K562 (cell line): ENCODE measurements around the gene IGF2BP3. TPM values are rescaled to one million over a fixed set of nuclear protein-coding genes. Genes with fewer than 3 reads are reported as not detected.

Source experiments
- CHCHD3 ChIP-seq: fragments of 250-450 bp; sonication (Bioruptor Pico); IDR thresholded peaks from 2 replicates; pipeline ENCODE4 v2.1.2; 2022; ENCODE audit warnings: mild to moderate bottlenecking
- CHD1 ChIP-seq: fragments of 200-600 bp; sonication (generic); IDR thresholded peaks from one replicate; pipeline ENCODE4 v1.6.1; 2012; ENCODE audit warnings: mild to moderate bottlenecking, moderate library complexity, low read length, inconsistent platforms
- ETV5 ChIP-seq: sonication (generic); formaldehyde crosslinking; IDR thresholded peaks from 2 replicates; pipeline ENCODE4 v1.4.0; 2020; ENCODE audit warnings: low read depth, mild to moderate bottlenecking, missing genetic modification reagents
- FOXM1 ChIP-seq, 2 experiments: fragments of 450-650 bp in 1 of 2; sonication (generic) in 1 of 2; formaldehyde crosslinking in 1 of 2; IDR thresholded peaks; 2 replicates each; pipeline versions ENCODE4 v1.6.1 to v1.9.0; 2017 to 2022; ENCODE audit warnings: low read depth in 2 of 2, mild to moderate bottlenecking in 2 of 2, missing genetic modification reagents in 1 of 2, moderate library complexity in 1 of 2
- FOXP1 ChIP-seq: sonication (generic); formaldehyde crosslinking; IDR thresholded peaks from 2 replicates; pipeline ENCODE4 v1.8.0; 2022; ENCODE audit warnings: mild to moderate bottlenecking, missing genetic modification reagents
- HDAC1 ChIP-seq, 2 experiments: fragments of 450-650 bp; IDR thresholded peaks; 2 replicates each; pipeline ENCODE4 v1.6.1; 2016 to 2017; ENCODE audit warnings: inconsistent platforms in 1 of 2, mild to moderate bottlenecking in 1 of 2, moderate library complexity in 1 of 2
- HDAC8 ChIP-seq: fragments of 450-650 bp; IDR thresholded peaks from 2 replicates; pipeline ENCODE4 v1.6.1; 2016; ENCODE audit warnings: mild to moderate bottlenecking, missing genetic modification characterization, moderate library complexity, missing compliant biosample characterization
- HDGF ChIP-seq: fragments of 450-650 bp; IDR thresholded peaks from 2 replicates; pipeline ENCODE4 v1.6.1; 2016
- IFI16 ChIP-seq: fragments of 250-450 bp; sonication (Bioruptor Pico); IDR thresholded peaks from 2 replicates; pipeline ENCODE4 v2.1.2; 2022; ENCODE audit warnings: mild to moderate bottlenecking, inconsistent platforms
- MIER1 ChIP-seq: fragments of 450-650 bp; IDR thresholded peaks from 2 replicates; pipeline ENCODE4 v1.6.1; 2016; ENCODE audit warnings: antibody characterized with exemption, mild to moderate bottlenecking, low read depth
- MTA2 ChIP-seq: fragments of 450-650 bp; IDR thresholded peaks from 2 replicates; pipeline ENCODE4 v1.6.1; 2016; ENCODE audit warnings: low read depth
- NFATC3 ChIP-seq: fragments of 450-650 bp; IDR thresholded peaks from 2 replicates; pipeline ENCODE4 v1.6.1; 2017; ENCODE audit warnings: mild to moderate bottlenecking
- NFE2L1 ChIP-seq: fragments of 450-650 bp; IDR thresholded peaks from 2 replicates; pipeline ENCODE4 v1.6.1; 2016; ENCODE audit warnings: missing genetic modification characterization, low read depth, mild to moderate bottlenecking, missing compliant biosample characterization, moderate library complexity, borderline replicate concordance
- PHTF2 ChIP-seq: fragments of 250-450 bp; sonication (Bioruptor Pico); IDR thresholded peaks from 2 replicates; pipeline ENCODE4 v1.5.0; 2021; ENCODE audit warnings: mild to moderate bottlenecking
- POLR2A ChIP-seq: fragments of 450-650 bp; conservative IDR thresholded peaks from 2 replicates; pipeline ENCODE4 v1.6.1; 2016
- RFX5 ChIP-seq: IDR thresholded peaks from 2 replicates; pipeline ENCODE4 v1.6.1; 2011; ENCODE audit warnings: low read depth, mild to moderate bottlenecking, improper control_type of control experiment, low read length
- SMAD2 ChIP-seq: fragments of 150-350 bp; IDR thresholded peaks from 2 replicates; pipeline ENCODE4 v1.6.1; 2014; ENCODE audit warnings: low read depth, mild to moderate bottlenecking, low read length
- SREBF2 ChIP-seq: sonication (generic); formaldehyde crosslinking; IDR thresholded peaks from 2 replicates; pipeline ENCODE4 v1.4.0; 2020; ENCODE audit warnings: mild to moderate bottlenecking, missing genetic modification reagents
- STAT5B ChIP-seq: fragments of 250-450 bp; sonication (Bioruptor Pico); IDR thresholded peaks from 2 replicates; pipeline ENCODE4 v1.8.0; 2021; ENCODE audit warnings: mild to moderate bottlenecking, inconsistent platforms
- ZNF184 ChIP-seq: sonication (generic); formaldehyde crosslinking; IDR thresholded peaks from 2 replicates; pipeline ENCODE4 v1.5.0; 2020; ENCODE audit warnings: missing genetic modification reagents
- ZNF444 ChIP-seq: fragments of 250-450 bp; sonication (Bioruptor Pico); IDR thresholded peaks from 2 replicates; pipeline ENCODE4 v1.4.0; 2020; ENCODE audit warnings: mild to moderate bottlenecking, moderate library complexity
- ZNF445 ChIP-seq: fragments of 250-450 bp; sonication (Bioruptor Pico); IDR thresholded peaks from 2 replicates; pipeline ENCODE4 v1.4.0; 2020; ENCODE audit warnings: low read depth, mild to moderate bottlenecking, moderate library complexity
- ZNF76 ChIP-seq: fragments of 250-450 bp; sonication (Bioruptor Pico); IDR thresholded peaks from 2 replicates; pipeline ENCODE4 v1.4.0; 2020; ENCODE audit warnings: mild to moderate bottlenecking, moderate library complexity, borderline replicate concordance
- polyA plus RNA-seq, 8 experiments: library from polyadenylated mRNA; depleted of rRNA in 4 of 8; stranded (reverse) in 5 of 8; unstranded in 3 of 8; fragments of >200 nt; fragmentation: Nextera tagmentation in 2 of 8; fragmentation: Illumina TruSeq in 1 of 8; extraction: Ambion mirVana in 2 of 8; extraction: Trizol in 1 of 8; gene quantifications; 2 replicates each; pipeline versions ENCODE4 v1.2.1 to v1.2.3, GENCODE V29; 2011 to 2014; ENCODE audit warnings: inconsistent platforms in 1 of 8, missing spikeins in 1 of 8
- total RNA-seq, 7 experiments: library from RNA; depleted of rRNA in 6 of 7; stranded (reverse); fragments of >200 nt in 6 of 7; fragmentation: Illumina TruSeq in 2 of 7; extraction: Trizol in 2 of 7; gene quantifications; 2 replicates each; pipeline versions ENCODE4 v1.2.1 to v1.2.3, GENCODE V29; 2011 to 2021; ENCODE audit warnings: low replicate concordance in 1 of 7
- TF ChIP-seq, protein P1 (sequence below): IDR thresholded peaks from 2 replicates; pipeline ENCODE4 v1.6.1; 2014; ENCODE audit warnings: antibody characterized with exemption
- TF ChIP-seq, protein P2 (sequence below): fragments of 450-650 bp; formaldehyde crosslinking; IDR thresholded peaks from 2 replicates; pipeline ENCODE4 v1.4.0; 2020; ENCODE audit warnings: mild to moderate bottlenecking
- TF ChIP-seq, protein P3 (sequence below), 2 experiments: fragments of 450-650 bp; IDR thresholded peaks; 2 replicates each; pipeline ENCODE4 v1.6.1; 2016
- TF ChIP-seq, protein P4 (sequence below): sonication (generic); formaldehyde crosslinking; IDR thresholded peaks from 2 replicates; pipeline ENCODE4 v1.5.0; 2020; ENCODE audit warnings: missing genetic modification reagents

IGF2BP3 gene
- total and polyA plus RNA-seq, 9 of the 15 experiments (the other 6 are each of a cell fraction or from before 2014, with no cell fraction given): 8.4 to 88.1 (median 61.2) TPM

DNA sequence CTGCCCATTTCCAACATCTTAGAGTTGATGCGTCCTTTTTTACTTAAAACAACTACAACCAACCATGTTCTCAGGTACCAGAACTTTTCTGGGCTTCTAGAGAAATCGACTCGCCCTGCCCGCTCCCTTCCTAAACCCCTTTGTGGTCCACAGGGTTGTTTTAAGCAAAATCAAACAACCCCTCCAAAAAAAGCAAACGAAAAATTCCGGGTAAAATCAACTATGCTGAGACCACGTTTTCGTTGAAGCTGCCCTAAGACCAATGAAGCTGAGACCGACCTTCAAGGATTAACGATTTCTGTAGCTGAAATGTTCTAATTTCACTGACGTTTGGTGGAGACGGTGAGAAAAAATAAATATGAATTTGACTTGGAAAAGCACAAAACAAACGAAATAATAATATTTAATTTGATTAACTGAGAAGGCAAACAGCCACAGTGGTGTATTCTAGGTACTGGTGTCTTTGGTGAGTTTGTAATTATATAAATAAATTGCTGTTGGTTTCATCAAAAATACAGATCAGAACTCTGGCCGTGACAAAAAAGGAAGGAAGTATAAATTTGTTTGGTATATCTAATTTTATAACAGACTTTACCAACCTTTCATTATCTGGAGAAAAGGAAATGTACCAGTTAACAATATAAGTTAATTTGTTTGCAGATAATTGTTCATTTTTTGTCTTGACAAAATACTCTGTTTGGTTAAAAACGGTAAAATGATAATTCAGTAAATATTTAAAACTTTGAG, 4.7 kb upstream of the IGF2BP3 start (continued):
- TF ChIP-seq ZNF444 (CRISPR knock-in tag) (no peak), SMAD2 (no peak), POLR2A (no peak; the same call in none of the 2 replicates), MIER1 (no peak), CHD1 (peak; percentile 28), STAT5B (no peak), SREBF2 (no peak), FOXP1 (no peak), FOXM1 (IDR thresholded peaks at IDR 0.05; ENCODE audit: low read depth) (no peak), FOXM1 (CRISPR knock-in tag; IDR thresholded peaks at IDR 0.05; ENCODE audit: low read depth) (no peak), HDAC8 (tag) (no peak), ZNF76 (CRISPR knock-in tag) (no peak), ZNF184 (CRISPR knock-in tag) (no peak), ZNF445 (CRISPR knock-in tag) (no peak), MTA2 (no peak), HDGF (no peak), CHCHD3 (CRISPR knock-in tag) (no peak), NFE2L1 (no peak), IFI16 (CRISPR knock-in tag) (no peak), HDAC1 (IDR thresholded peaks at IDR 0.05) (no peak; a peak in 2 of 4 replicates), ETV5 (CRISPR knock-in tag) (peak; percentile 35; the same call in 1 of the 2 replicates), RFX5 (no peak), PHTF2 (CRISPR knock-in tag) (no peak), NFATC3 (no peak)
- TF ChIP-seq, protein P1, sequence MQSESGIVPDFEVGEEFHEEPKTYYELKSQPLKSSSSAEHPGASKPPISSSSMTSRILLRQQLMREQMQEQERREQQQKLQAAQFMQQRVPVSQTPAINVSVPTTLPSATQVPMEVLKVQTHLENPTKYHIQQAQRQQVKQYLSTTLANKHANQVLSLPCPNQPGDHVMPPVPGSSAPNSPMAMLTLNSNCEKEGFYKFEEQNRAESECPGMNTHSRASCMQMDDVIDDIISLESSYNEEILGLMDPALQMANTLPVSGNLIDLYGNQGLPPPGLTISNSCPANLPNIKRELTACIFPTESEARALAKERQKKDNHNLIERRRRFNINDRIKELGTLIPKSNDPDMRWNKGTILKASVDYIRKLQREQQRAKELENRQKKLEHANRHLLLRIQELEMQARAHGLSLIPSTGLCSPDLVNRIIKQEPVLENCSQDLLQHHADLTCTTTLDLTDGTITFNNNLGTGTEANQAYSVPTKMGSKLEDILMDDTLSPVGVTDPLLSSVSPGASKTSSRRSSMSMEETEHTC: no peak
- TF ChIP-seq, protein P2, sequence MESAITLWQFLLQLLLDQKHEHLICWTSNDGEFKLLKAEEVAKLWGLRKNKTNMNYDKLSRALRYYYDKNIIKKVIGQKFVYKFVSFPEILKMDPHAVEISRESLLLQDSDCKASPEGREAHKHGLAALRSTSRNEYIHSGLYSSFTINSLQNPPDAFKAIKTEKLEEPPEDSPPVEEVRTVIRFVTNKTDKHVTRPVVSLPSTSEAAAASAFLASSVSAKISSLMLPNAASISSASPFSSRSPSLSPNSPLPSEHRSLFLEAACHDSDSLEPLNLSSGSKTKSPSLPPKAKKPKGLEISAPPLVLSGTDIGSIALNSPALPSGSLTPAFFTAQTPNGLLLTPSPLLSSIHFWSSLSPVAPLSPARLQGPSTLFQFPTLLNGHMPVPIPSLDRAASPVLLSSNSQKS (CRISPR knock-in tag): no peak
- TF ChIP-seq, protein P3, sequence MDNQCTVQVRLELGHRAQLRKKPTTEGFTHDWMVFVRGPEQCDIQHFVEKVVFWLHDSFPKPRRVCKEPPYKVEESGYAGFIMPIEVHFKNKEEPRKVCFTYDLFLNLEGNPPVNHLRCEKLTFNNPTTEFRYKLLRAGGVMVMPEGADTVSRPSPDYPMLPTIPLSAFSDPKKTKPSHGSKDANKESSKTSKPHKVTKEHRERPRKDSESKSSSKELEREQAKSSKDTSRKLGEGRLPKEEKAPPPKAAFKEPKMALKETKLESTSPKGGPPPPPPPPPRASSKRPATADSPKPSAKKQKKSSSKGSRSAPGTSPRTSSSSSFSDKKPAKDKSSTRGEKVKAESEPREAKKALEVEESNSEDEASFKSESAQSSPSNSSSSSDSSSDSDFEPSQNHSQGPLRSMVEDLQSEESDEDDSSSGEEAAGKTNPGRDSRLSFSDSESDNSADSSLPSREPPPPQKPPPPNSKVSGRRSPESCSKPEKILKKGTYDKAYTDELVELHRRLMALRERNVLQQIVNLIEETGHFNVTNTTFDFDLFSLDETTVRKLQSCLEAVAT (IDR thresholded peaks at IDR 0.05): peak; percentile 85 to 89; a peak in 3 of 4 replicates
- TF ChIP-seq, protein P4, sequence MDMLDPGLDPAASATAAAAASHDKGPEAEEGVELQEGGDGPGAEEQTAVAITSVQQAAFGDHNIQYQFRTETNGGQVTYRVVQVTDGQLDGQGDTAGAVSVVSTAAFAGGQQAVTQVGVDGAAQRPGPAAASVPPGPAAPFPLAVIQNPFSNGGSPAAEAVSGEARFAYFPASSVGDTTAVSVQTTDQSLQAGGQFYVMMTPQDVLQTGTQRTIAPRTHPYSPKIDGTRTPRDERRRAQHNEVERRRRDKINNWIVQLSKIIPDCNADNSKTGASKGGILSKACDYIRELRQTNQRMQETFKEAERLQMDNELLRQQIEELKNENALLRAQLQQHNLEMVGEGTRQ (CRISPR knock-in tag): no peak
